ENCODE measurements around the gene XIRP2.

- TF ChIP-seq ZBTB33 (IDR thresholded peaks at IDR 0.05) (no peak), ATF2 (IDR thresholded peaks at IDR 0.05; ENCODE audit: low read length) (no peak), POLR2A (IDR thresholded peaks at IDR 0.05; ENCODE audit: low read depth, low read length) (no peak)
Observed at GRCh38 chr2:167028503-167028902, 140.2 kb downstream of the XIRP2 start.
